SH-SY5Y (cell line): ENCODE results near the gene ROPN1.

Experiments used
- GATA2 ChIP-seq: IDR thresholded peaks from 2 replicates; pipeline ENCODE4 v1.6.1; 2011; ENCODE audit warnings: mild to moderate bottlenecking, low read depth, low read length
- GATA3 ChIP-seq: IDR thresholded peaks from 2 replicates; pipeline ENCODE4 v1.6.1; 2011; ENCODE audit warnings: low read depth, mild to moderate bottlenecking, low read length, moderate library complexity

GRCh38 chr3:124035463-124036121 lies 43.7 kb upstream of the ROPN1 start:
- TF ChIP-seq GATA3 (no peak), GATA2 (no peak)
